DOHH2 (cell line): Measurements from ENCODE around the gene PLPP3.

Experiments used
- CTCF ChIP-seq: fragments of 200-600 bp; sonication (generic); IDR thresholded peaks from one replicate; pipeline ENCODE4 v1.5.1; 2014; ENCODE audit warnings: antibody characterized with exemption, mild to moderate bottlenecking, low read depth, low read length; ENCODE audit not compliant: poor library complexity, severe bottlenecking
- EZH2phosphoT487 ChIP-seq: fragments of 200-600 bp; sonication (generic); IDR thresholded peaks from 2 replicates; pipeline ENCODE4 v1.6.1; 2017; ENCODE audit warnings: borderline replicate concordance, mild to moderate bottlenecking, antibody characterized with exemption, low read length, moderate library complexity, mixed read lengths

GRCh38 chr1:56509713-56510641 lies 69.4 kb downstream of the PLPP3 start:
- no peak for TF ChIP-seq CTCF
- TF ChIP-seq EZH2phosphoT487 = no peak
